HS-27A (cell line): ENCODE results near the gene TUBB4B.

Source experiments
- DNase-seq: peaks from one replicate; pipeline ENCODE4 v3.0.0-alpha.2; 2012; ENCODE audit warnings: low read depth, missing footprints

TUBB4B gene

GRCh38 chr9:137271696-137272076 lies 30.6 kb downstream of the TUBB4B start:
- no peak for DNase-seq

- DNase-seq: no peak
Measured at GRCh38 chr9:137272241-137273094, 31.4 kb downstream of the TUBB4B start.

GRCh38 chr9:137273095-137273490 lies 32.0 kb downstream of the TUBB4B start:
- no peak for DNase-seq

GRCh38 chr9:137273611-137274320 lies 32.7 kb downstream of the TUBB4B start:
- DNase-seq: no peak

GRCh38 chr9:137275203-137275587 lies 34.1 kb downstream of the TUBB4B start:
- no peak for DNase-seq

- no peak for DNase-seq
Measured at GRCh38 chr9:137275588-137276472, 34.7 kb downstream of the TUBB4B start.

- no peak for DNase-seq
Measured at GRCh38 chr9:137276473-137277328, 35.6 kb downstream of the TUBB4B start.

GRCh38 chr9:137277329-137278041 lies 36.4 kb downstream of the TUBB4B start, which contains the start of gene TOR4A:
Gene TOR4A, plus strand, starts transcription at chr9:137277726. Its CDS starts 964 bp downstream, at chr9:137278690.
- peak; percentile 51 for DNase-seq

GRCh38 chr9:137278061-137278701 lies 37.1 kb downstream of the TUBB4B start:
- no peak for DNase-seq

GRCh38 chr9:137278721-137279711 lies 37.9 kb downstream of the TUBB4B start:
- DNase-seq: no peak

GRCh38 chr9:137279741-137280473 lies 38.8 kb downstream of the TUBB4B start:
- no peak for DNase-seq

GRCh38 chr9:137280474-137281344 lies 39.6 kb downstream of the TUBB4B start:
- DNase-seq: no peak

- no peak for DNase-seq
Measured at GRCh38 chr9:137281345-137282116, 40.4 kb downstream of the TUBB4B start.

GRCh38 chr9:137286975-137287383 lies 45.9 kb downstream of the TUBB4B start:
- DNase-seq: no peak

GRCh38 chr9:137293094-137293481 lies 52.0 kb downstream of the TUBB4B start:
- DNase-seq: no peak
